ENCODE results near the gene IDH3B.
A peak's percentile ranks its signal among the peaks of the same experiment; 100 is the strongest.

The IDH3B gene

DNA sequence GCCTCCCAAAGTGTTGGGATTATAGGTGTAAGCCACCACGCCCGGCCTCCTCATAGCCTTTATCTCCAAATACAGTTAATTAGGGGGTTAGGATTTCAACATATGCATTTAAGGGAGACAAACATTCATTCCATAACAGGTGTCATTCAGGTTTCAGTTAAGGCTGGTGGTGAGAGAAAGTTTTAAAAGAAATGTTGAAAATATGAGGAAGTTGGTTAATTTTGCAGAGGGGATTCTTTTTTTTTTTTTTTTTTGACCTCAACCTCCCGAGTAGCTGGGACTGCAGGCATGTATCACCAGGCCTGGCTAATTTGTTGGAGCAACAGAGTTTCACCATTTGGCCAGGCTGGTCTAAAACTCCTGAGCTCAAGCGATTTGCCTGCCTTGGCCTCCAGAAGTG lies 16.0 kb upstream of the IDH3B start:
- H3K27me3 ChIP-seq (ENCODE audit: control insufficient read depth, insufficient read depth, low read length): peaks cover 36% of the 10 kb centered on the region
- no peak overlapping the region for H3K9ac ChIP-seq (ENCODE audit: low read depth, low read length)
- no peak overlapping the region for H3K4me2 ChIP-seq (ENCODE audit: low read length)
- no peaks in the 10 kb centered on the region for H3K9me3 ChIP-seq (replicated peaks; ENCODE audit: low read length)
- no peak overlapping the region for H3K4me3 ChIP-seq (ENCODE audit: low read length)
- no peaks in the 10 kb centered on the region for H3K36me3 ChIP-seq (ENCODE audit: insufficient read depth, low read length)
- H3K4me1 ChIP-seq (ENCODE audit: control insufficient read depth, insufficient read depth, low read length): no peaks in the 10 kb centered on the region

GRCh38 chr20:2673453-2673852 lies 9.4 kb upstream of the IDH3B start:
- no peak overlapping the region for H3K4me2 ChIP-seq (ENCODE audit: low read length)
- no peaks in the 10 kb centered on the region for H3K9me3 ChIP-seq (replicated peaks; ENCODE audit: low read length)
- H3K4me1 ChIP-seq (ENCODE audit: control insufficient read depth, insufficient read depth, low read length): no peaks in the 10 kb centered on the region
- no peak overlapping the region for H3K9ac ChIP-seq (ENCODE audit: low read depth, low read length)
- H3K36me3 ChIP-seq (ENCODE audit: insufficient read depth, low read length): no peaks in the 10 kb centered on the region
- H3K27me3 ChIP-seq (ENCODE audit: control insufficient read depth, insufficient read depth, low read length): peaks cover 41% of the 10 kb centered on the region
- no peak overlapping the region for H3K4me3 ChIP-seq (ENCODE audit: low read length)

DNA sequence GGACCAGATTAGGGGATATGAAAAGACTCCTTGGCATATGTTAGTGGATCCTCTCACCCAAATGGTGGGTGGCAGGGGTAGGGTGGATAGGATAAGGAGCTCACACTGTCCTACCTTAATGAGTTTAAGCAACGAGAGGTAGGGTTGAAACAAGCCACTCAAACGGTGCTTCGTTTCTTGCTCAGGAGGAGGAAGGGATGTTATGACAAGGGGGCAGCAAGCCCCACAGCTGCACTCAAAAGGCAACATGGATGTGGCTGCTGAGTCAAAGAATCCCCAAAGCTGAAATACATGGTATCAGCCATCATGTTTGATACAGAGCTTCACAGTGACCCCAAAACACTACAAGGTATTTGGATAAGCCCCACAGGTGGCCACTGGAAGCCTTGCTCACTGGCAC lies 8.4 kb upstream of the IDH3B start:
- no peaks in the 10 kb centered on the region for H3K36me3 ChIP-seq (ENCODE audit: insufficient read depth, low read length)
- H3K4me1 ChIP-seq (ENCODE audit: control insufficient read depth, insufficient read depth, low read length): no peaks in the 10 kb centered on the region
- H3K27me3 ChIP-seq (ENCODE audit: control insufficient read depth, insufficient read depth, low read length): peaks cover 39% of the 10 kb centered on the region
- H3K4me3 ChIP-seq (ENCODE audit: low read length): no peak overlapping the region
- no peak overlapping the region for H3K4me2 ChIP-seq (ENCODE audit: low read length)
- H3K9me3 ChIP-seq (replicated peaks; ENCODE audit: low read length): no peaks in the 10 kb centered on the region
- no peak overlapping the region for H3K9ac ChIP-seq (ENCODE audit: low read depth, low read length)

DNA sequence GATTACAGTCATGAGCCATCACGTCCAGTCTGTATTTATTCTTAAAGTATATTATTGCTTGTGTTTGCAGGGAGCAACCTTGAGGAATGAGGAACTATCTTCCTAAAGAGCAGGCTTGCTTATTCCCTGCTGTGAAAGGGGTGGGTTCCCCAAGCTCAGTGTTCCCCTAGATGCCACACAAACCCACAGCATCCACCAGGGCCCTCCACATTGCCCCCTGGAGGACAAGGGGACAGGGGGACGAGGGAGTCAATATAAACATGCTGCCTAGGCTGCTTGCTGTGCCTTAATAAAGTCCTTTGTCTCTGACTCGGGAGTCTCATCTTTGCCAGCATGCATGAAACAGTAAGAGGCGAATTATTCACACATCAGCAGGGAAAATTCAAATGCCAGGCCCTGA lies 8.0 kb upstream of the IDH3B start:
- Histone ChIP-seq H3K4me1 (ENCODE audit: control insufficient read depth, insufficient read depth, low read length) (no peaks in the 10 kb centered on the region), H3K9ac (ENCODE audit: low read depth, low read length) (no peak overlapping the region), H3K4me3 (ENCODE audit: low read length) (no peak overlapping the region), H3K4me2 (ENCODE audit: low read length) (no peak overlapping the region), H3K27me3 (ENCODE audit: control insufficient read depth, insufficient read depth, low read length) (peaks cover 35% of the 10 kb centered on the region), H3K36me3 (ENCODE audit: insufficient read depth, low read length) (no peaks in the 10 kb centered on the region), H3K9me3 (replicated peaks; ENCODE audit: low read length) (no peaks in the 10 kb centered on the region)

DNA sequence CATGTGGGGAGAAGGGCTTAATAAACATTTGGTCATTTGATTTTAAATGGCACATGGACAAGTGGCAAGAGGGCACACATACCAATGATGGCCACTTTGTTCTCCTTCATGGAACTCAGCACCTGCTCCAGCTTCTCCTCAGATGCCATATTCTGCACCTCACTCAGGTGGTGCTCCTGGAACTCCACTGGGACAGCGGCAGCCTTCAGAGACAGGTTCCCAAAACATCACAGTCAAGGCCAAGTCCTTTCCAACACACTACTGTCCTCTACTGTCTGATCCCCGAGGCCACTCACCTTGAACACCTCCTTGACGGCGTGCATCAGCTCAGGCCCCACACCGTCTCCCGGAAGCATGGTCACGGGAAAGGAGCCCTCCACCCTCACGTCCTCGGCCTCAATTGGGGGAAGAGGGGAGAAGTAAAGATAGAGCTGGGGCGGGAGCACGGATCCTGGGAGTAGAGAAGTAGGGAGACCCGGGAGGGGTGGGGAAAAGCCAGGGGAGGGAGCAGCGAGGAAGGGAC lies 591 bp downstream of the IDH3B start:
- peak overlapping the region; percentile 93 for H3K4me3 ChIP-seq (ENCODE audit: low read length)
- peaks cover 34% of the 10 kb centered on the region for H3K36me3 ChIP-seq (ENCODE audit: insufficient read depth, low read length)
- H3K4me2 ChIP-seq (ENCODE audit: low read length): peak overlapping the region; percentile 85
- H3K4me1 ChIP-seq (ENCODE audit: control insufficient read depth, insufficient read depth, low read length): peaks cover 11% of the 10 kb centered on the region
- peak overlapping the region; percentile 91 for H3K9ac ChIP-seq (ENCODE audit: low read depth, low read length)
- H3K9me3 ChIP-seq (replicated peaks; ENCODE audit: low read length): no peaks in the 10 kb centered on the region
- peaks cover 8% of the 10 kb centered on the region for H3K27me3 ChIP-seq (ENCODE audit: control insufficient read depth, insufficient read depth, low read length)

DNA sequence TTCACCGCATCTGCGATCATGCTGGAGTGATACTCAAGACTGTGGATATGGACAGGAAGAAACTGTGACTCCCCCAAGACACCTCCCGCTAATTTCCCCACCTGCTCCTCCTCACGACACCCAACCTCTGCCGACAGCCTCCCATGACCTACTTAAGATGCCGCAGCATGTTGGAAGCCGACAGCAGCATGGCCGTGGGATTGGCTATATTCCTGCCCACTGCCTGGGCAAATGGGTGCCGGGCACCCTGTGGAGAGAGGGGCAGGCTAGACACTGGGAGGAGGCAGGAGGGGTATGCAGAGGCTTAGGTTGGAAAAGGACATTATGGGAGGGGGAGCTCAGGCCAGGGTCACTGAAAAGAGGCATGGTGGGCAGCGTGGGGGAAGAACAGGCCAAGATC lies 4.5 kb downstream of the IDH3B start:
- H3K4me3 ChIP-seq (ENCODE audit: low read length): no peak overlapping the region
- H3K4me2 ChIP-seq (ENCODE audit: low read length): no peak overlapping the region
- H3K4me1 ChIP-seq (ENCODE audit: control insufficient read depth, insufficient read depth, low read length): peaks cover 18% of the 10 kb centered on the region
- H3K36me3 ChIP-seq (ENCODE audit: insufficient read depth, low read length): peaks cover 72% of the 10 kb centered on the region
- no peaks in the 10 kb centered on the region for H3K9me3 ChIP-seq (replicated peaks; ENCODE audit: low read length)
- H3K27me3 ChIP-seq (ENCODE audit: control insufficient read depth, insufficient read depth, low read length): no peaks in the 10 kb centered on the region
- H3K9ac ChIP-seq (ENCODE audit: low read depth, low read length): no peak overlapping the region

DNA sequence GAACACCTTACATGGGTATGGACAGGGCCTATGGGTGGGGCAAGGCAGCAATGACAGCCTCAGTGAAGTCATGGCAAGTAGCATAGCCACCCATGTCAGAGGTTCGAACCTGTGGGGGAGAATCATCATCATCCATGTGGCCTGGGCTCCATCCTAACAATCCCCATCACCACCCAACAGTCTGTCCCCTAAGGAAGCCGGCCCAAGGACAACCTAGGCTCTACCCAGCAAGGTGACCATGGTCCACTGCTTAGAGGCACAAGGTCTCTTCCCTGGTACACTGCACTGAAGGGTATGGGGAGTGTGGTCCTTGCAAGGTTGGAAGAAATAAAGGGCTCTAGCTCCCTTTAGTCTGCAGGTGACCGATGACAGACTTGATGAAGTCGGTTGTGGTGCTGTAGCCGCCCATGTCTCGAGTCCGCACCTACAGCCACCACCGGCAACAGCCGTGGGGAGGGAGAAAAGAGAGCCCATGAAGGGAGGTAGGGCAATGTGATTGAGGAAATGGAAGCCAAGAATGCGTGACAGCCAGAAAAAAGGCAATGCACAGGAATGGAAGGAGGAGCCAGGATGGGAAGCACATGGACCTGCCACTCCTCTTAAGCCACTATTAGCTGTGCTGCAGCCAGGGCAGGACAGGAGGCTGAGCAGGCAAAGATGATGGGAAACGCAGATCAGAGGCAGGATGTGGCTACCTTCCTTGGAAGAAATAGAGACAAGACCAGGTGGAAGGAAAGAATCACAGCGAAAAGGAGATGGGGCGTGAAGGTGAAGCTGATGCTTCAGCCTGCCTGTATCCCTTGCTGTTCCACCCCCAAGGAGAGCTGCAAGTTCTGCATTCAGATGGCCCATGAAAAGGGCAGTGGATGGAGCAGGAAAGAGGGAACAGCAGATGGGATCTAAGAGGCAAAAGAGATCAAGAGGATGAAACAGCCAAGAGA lies 5.3 kb downstream of the IDH3B start:
- H3K9ac ChIP-seq (ENCODE audit: low read depth, low read length): no peak overlapping the region
- H3K36me3 ChIP-seq (ENCODE audit: insufficient read depth, low read length): peaks cover 81% of the 10 kb centered on the region
- no peaks in the 10 kb centered on the region for H3K9me3 ChIP-seq (replicated peaks; ENCODE audit: low read length)
- no peaks in the 10 kb centered on the region for H3K27me3 ChIP-seq (ENCODE audit: control insufficient read depth, insufficient read depth, low read length)
- H3K4me2 ChIP-seq (ENCODE audit: low read length): no peak overlapping the region
- H3K4me1 ChIP-seq (ENCODE audit: control insufficient read depth, insufficient read depth, low read length): peaks cover 24% of the 10 kb centered on the region
- no peak overlapping the region for H3K4me3 ChIP-seq (ENCODE audit: low read length)

- no peaks in the 10 kb centered on the region for H3K27me3 ChIP-seq (ENCODE audit: control insufficient read depth, insufficient read depth, low read length)
- H3K4me3 ChIP-seq (ENCODE audit: low read length): no peak overlapping the region
- peaks cover 85% of the 10 kb centered on the region for H3K36me3 ChIP-seq (ENCODE audit: insufficient read depth, low read length)
- no peak overlapping the region for H3K4me2 ChIP-seq (ENCODE audit: low read length)
- no peaks in the 10 kb centered on the region for H3K9me3 ChIP-seq (replicated peaks; ENCODE audit: low read length)
- peaks cover 18% of the 10 kb centered on the region for H3K4me1 ChIP-seq (ENCODE audit: control insufficient read depth, insufficient read depth, low read length)
- no peak overlapping the region for H3K9ac ChIP-seq (ENCODE audit: low read depth, low read length)
Observed at GRCh38 chr20:2657674-2658073, 6.3 kb downstream of the IDH3B start.

- no peak overlapping the region for H3K4me2 ChIP-seq (ENCODE audit: low read length)
- H3K4me1 ChIP-seq (ENCODE audit: control insufficient read depth, insufficient read depth, low read length): peaks cover 18% of the 10 kb centered on the region
- no peaks in the 10 kb centered on the region for H3K9me3 ChIP-seq (replicated peaks; ENCODE audit: low read length)
- H3K36me3 ChIP-seq (ENCODE audit: insufficient read depth, low read length): peaks cover 85% of the 10 kb centered on the region
- no peak overlapping the region for H3K4me3 ChIP-seq (ENCODE audit: low read length)
- H3K9ac ChIP-seq (ENCODE audit: low read depth, low read length): no peak overlapping the region
- H3K27me3 ChIP-seq (ENCODE audit: control insufficient read depth, insufficient read depth, low read length): no peaks in the 10 kb centered on the region
Observed at GRCh38 chr20:2657241-2657640, 6.8 kb downstream of the IDH3B start.

DNA sequence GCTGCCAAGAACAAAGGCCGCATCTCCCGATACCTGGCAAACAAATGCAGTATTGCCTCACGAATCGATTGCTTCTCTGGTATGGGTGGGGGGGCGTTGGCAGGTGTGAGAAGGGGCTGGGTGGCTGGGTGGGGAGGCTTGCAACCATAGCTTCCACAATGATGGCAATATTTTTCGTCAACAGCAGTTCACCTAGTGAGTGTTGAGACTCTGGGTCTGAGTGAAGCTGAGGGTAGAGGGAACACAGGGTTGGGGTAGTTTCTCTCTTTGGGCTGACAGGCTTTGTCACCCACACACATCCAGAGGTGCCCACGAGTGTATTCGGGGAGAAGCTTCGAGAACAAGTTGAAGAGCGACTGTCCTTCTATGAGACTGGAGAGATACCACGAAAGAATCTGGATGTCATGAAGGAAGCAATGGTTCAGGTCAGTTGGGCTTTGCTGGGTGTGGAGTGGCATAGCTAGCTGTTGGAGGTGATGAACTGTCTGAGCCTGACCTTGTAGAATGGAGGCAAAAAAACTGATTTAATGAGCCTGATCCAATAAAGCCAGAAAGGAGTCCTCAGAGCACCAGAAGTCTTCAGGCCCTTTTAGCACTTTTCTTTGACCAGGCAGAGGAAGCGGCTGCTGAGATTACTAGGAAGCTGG lies 7.4 kb downstream of the IDH3B start:
- Histone ChIP-seq H3K36me3 (ENCODE audit: insufficient read depth, low read length) (peaks cover 78% of the 10 kb centered on the region), H3K9me3 (replicated peaks; ENCODE audit: low read length) (no peaks in the 10 kb centered on the region), H3K27me3 (ENCODE audit: control insufficient read depth, insufficient read depth, low read length) (no peaks in the 10 kb centered on the region), H3K4me1 (ENCODE audit: control insufficient read depth, insufficient read depth, low read length) (peaks cover 18% of the 10 kb centered on the region), H3K9ac (ENCODE audit: low read depth, low read length) (no peak overlapping the region), H3K4me2 (ENCODE audit: low read length) (no peak overlapping the region), H3K4me3 (ENCODE audit: low read length) (no peak overlapping the region)

GRCh38 chr20:2655331-2656116 lies 8.5 kb downstream of the IDH3B start:
- Histone ChIP-seq H3K27me3 (ENCODE audit: control insufficient read depth, insufficient read depth, low read length) (no peaks in the 10 kb centered on the region), H3K4me1 (ENCODE audit: control insufficient read depth, insufficient read depth, low read length) (peaks cover 22% of the 10 kb centered on the region), H3K9ac (ENCODE audit: low read depth, low read length) (no peak overlapping the region), H3K4me2 (ENCODE audit: low read length) (peak overlapping the region; percentile 86), H3K4me3 (ENCODE audit: low read length) (peak overlapping the region; percentile 87), H3K9me3 (replicated peaks; ENCODE audit: low read length) (no peaks in the 10 kb centered on the region), H3K36me3 (ENCODE audit: insufficient read depth, low read length) (peaks cover 71% of the 10 kb centered on the region)
